Raji (cell line): ENCODE results near the gene PCDHGC3.

Source experiments
- POLR2A ChIP-seq: IDR thresholded peaks from 2 replicates; pipeline ENCODE4 v1.6.1; 2011; ENCODE audit warnings: low read depth, low read length, control low read depth; ENCODE audit not compliant: insufficient read depth

The PCDHGC3 gene

DNA sequence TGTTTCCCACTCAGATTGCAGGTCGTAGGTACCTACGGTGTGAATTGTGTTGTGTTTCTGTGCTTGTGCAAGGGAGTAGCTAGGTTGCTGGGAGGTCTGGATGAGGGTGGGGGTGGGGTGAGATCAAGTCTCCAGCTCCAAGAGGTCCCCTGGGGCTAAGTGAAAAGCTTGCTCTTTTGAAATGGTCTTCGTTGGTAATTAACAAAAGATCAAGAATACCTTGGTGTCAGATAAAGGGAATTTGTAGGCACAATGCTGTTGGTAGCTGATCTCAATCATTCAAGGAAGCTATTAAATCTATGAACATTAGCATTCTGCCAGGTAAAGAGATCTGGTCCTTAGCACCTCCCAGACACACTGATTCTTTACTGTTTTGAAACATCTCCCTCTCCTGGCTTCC, 8.1 kb downstream of the PCDHGC3 start:
- no peak for TF ChIP-seq POLR2A

- TF ChIP-seq POLR2A, result no peak
Observed at GRCh38 chr5:141484310-141484640, 8.5 kb downstream of the PCDHGC3 start.

DNA sequence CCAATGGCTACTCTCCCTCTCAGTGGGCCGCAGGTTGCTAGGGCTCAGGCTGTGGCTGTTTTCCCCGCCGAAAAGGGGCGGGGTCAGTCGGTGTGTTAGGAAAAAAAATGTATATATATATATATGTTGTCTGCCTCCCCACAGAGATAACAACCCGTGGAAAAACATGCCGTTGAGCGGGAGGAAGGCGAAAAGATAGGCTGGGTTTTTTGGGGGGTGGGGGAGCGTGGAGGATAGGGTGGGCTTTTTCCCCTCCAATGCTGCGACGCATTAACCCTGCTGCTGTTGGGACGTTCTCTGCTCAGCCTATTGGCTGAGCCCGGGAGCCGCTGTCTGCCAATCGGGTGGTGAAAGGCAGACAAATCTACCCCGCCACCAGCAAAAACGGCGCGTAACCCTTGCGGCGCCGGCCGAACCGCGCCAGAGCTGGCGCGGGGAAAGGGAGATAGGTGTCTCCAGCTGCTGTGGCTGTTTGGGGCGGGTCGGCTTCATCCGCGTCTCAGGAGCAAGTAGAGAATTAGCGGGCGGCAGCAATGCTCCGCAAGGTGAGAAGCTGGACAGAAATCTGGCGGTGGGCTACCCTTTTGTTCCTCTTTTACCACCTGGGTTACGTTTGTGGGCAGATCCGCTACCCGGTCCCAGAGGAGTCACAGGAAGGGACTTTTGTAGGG, 9.0 kb downstream of the PCDHGC3 start, which contains the start of gene PCDHGC4:
Gene PCDHGC4, plus strand, starts transcription at position 390 of the 671 bp plus-strand sequence. Its CDS starts 144 bp downstream, at position 534.
- no peak for TF ChIP-seq POLR2A

DNA sequence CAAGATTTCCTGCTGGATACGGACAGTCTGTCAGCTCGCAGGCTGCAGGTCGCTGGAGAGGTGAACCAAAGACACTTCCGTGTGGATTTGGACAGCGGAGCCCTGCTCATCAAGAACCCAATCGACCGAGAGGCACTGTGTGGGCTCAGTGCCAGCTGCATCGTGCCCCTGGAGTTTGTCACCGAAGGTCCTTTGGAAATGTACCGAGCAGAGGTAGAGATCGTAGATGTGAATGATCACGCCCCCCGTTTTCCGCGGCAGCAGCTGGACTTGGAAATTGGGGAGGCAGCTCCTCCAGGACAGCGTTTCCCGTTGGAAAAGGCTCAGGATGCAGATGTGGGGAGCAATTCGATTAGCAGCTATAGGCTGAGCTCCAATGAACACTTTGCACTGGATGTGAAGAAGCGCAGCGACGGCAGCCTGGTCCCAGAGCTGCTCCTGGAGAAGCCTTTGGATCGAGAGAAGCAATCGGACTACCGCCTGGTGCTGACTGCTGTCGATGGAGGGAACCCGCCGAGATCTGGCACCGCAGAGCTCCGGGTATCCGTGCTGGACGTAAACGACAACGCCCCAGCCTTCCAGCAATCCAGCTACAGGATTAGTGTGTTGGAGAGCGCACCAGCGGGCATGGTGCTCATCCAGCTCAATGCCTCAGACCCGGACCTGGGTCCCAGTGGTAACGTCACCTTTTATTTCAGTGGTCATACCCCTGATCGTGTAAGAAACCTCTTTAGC, 9.7 kb downstream of the PCDHGC3 start:
- TF ChIP-seq POLR2A, result no peak

GRCh38 chr5:141486091-141486490, 10.3 kb downstream of the PCDHGC3 start:
- TF ChIP-seq POLR2A, result no peak

- no peak for TF ChIP-seq POLR2A
Observed at GRCh38 chr5:141487131-141487530, 11.4 kb downstream of the PCDHGC3 start.

DNA sequence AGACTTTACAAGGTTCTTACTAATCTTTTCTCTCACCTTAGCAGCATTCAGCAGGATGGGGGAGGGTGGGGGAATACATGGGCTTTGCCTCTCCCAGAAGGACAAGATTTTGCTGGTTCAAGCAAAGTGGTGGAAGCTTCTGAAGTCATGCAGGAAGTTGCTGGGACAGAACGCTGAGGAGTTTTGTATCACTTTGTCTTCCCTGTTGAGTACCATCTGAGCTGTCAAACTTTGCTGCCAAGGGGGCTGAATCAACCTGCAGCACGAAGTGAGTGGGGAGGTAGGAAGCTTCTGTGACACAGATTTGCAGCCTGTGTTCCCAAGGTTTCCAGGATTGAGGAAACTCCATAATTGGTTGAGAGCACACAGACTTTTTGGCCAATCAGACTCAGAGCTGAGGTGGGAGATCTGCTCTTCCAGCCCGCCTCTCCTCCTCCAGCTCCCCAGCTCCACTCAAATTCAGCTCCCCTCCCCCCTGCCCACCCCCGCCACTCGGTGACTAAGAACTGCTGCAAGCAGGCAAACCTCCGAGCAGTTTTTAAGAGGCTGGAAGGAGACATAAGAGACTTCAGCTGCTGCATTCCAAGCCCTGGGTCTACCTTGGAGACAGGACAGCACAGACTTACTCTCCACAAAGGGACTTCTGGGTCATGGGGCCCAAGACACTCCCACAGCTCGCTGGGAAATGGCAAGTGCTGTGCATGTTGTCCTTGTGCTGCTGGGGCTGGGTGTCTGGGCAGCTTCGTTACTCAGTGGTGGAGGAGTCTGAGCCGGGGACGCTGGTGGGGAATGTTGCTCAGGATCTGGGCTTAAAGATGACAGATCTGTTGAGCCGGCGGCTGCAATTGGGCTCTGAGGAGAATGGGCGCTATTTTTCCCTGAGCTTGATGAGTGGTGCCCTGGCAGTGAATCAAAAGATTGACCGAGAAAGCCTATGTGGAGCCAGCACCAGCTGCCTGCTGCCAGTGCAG, 13.1 kb downstream of the PCDHGC3 start, which contains the start of gene PCDHGC5:
Gene PCDHGC5, plus strand, starts transcription at position 491 of the 971 bp plus-strand sequence. Its CDS starts 160 bp downstream, at position 651.
- no peak for TF ChIP-seq POLR2A

DNA sequence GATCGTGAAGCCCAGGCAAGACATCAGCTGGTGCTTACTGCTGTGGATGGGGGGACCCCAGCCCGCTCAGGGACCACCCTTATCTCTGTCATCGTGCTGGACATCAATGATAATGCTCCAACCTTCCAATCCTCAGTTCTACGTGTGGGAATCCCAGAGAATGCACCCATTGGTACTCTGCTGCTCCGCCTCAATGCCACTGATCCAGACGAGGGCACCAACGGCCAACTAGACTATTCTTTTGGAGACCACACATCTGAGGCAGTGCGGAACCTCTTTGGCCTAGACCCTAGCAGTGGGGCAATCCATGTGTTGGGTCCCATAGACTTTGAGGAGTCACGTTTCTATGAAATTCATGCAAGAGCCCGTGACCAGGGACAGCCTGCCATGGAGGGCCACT, 14.1 kb downstream of the PCDHGC3 start:
- no peak for TF ChIP-seq POLR2A

GRCh38 chr5:141490271-141490670, 14.5 kb downstream of the PCDHGC3 start:
- no peak for TF ChIP-seq POLR2A

- TF ChIP-seq POLR2A, result no peak
Observed at GRCh38 chr5:141490771-141491170, 15.0 kb downstream of the PCDHGC3 start.

DNA sequence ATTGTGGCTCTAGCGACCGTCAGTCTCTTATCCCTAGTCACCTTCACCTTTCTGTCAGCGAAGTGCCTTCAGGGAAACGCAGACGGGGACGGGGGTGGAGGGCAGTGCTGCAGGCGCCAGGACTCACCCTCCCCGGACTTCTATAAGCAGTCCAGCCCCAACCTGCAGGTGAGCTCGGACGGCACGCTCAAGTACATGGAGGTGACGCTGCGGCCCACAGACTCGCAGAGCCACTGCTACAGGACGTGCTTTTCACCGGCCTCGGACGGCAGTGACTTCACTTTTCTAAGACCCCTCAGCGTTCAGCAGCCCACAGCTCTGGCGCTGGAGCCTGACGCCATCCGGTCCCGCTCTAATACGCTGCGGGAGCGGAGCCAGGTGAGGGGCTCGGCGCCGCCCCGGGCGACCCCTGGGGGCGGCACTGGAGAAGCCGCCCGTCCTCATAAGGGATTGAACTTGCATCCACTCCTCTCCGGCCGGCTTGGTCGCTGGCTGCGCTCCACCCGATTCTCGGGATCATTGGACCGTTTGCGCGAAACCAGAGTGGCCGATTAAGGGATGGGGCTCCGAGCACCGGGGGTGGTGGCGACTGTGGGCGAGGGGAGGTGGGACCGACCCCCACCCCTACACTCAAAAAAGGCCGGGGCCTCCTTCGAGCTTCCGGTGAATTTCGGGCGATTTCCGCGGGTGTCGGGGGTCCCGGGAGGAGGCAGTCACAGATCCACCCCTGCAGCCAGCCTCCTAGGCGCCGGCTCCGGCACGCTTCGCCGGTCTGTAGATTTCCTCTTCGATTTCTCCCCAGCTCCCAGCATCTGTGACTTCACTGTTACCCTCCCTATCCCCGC, 15.8 kb downstream of the PCDHGC3 start:
- TF ChIP-seq POLR2A, result no peak

DNA sequence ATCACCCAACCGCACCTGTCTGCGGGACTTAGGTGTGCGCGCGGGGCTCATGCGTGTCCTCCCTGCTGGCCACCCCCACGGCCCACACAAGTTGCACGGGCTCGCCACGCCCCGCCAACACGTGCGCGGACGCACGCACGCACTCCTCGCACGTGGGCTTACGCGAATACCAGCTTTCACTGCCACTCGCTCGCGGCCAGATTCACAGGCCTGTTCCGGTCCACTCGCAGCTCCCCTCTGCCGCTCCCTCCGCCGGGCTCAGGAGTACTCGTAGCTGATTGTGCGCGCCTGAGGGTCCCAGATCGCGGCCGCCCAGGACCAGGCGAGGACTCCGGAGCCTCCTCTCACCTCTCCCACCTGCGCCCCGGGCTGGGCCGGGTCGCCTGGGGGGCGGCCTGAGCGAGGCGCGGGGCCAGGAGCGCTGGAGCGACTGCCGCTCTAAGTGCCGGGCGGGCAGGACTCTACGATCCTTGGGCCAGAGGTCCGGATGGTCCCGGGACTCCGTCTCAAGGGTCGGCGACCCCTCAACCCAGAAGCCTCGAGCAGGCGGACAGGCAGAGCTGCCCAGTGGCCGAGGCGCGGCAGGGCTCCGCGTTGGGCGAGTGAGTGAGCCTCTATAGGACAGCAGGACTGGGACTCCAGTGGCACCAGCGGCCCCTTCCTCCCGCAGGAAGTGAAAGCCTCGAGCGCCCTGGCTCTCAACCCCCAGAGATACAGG, 16.6 kb downstream of the PCDHGC3 start:
- no peak for TF ChIP-seq POLR2A

DNA sequence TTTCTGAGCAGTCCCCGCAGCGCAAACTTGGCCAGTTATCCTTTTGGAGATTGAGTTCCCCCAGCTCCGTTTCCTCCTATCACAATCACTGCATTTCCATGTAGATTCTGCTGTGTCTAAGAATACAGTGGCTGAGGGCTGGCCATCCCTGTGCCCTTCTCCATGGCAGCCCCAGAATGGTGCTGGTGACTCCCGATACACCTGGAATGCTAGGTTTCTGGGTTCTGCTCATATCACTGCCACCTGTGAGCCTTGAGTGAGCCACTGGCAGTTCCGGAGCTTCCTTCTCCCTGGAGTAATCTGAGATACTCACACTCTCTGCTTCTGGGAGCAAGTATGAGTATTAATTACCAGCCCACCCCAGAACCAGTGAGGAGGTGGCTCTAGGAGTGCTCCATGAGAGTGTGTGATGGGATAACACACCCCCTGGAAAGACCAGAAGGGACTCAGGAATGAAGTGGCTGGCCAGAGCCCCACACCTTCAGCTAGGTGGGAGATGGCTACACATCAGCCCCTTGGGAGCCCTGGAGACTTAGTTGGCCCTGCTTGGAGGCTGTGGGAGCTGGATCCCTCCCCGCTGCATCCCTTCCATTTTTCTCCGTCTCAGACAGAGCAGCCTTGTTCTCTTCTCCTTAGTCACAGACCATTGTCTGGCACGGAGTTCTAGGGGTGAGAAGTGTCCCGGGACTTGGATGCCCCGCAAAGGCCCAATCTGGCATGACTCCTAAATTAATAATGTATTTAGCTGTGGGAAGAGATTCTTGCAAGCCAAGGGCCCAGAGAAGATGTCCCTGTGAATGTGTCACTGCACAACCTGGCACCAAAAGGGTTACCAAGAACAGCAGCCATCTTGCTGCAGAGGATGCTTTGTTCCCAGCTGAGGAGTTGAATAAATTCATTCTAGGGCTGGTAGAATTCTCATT, 18.0 kb downstream of the PCDHGC3 start:
- no peak for TF ChIP-seq POLR2A
